GM08714 (cell line): ENCODE data around the gene GID8.

ENCODE experiments used
- H3K4me3 ChIP-seq: fragments of 200-500 bp; sonication (Bioruptor generic); 2 replicates; pipeline ENCODE4 v1.5.1; 2014; ENCODE audit warnings: mild to moderate bottlenecking, low read length, inconsistent platforms
- ZNF274 ChIP-seq: IDR thresholded peaks from 2 replicates; pipeline ENCODE4 v1.6.1; 2012; ENCODE audit warnings: mild to moderate bottlenecking, low read depth, low read length

The GID8 gene

GRCh38 chr20:62951143-62951895 lies 13.4 kb downstream of the GID8 start:
- TF ChIP-seq ZNF274: no peak
- H3K4me3 ChIP-seq: no peak overlapping the region; the same call in 1 of the 2 replicates

- H3K4me3 ChIP-seq: peak overlapping the region; percentile 62; the same call in 1 of the 2 replicates
- TF ChIP-seq ZNF274: no peak
Measured at GRCh38 chr20:62951896-62952372, 14.0 kb downstream of the GID8 start.

- no peak for TF ChIP-seq ZNF274
- peak within 1 kb of the TSS; percentile 62; the same call in 1 of the 2 replicates for H3K4me3 ChIP-seq
Measured at GRCh38 chr20:62952373-62952967, 14.5 kb downstream of the GID8 start, which contains the start of gene SLC17A9. SLC17A9 (plus strand) TSS chr20:62952709; CDS start chr20:62952831, 122 bp downstream.

GRCh38 chr20:62952968-62953838 lies 15.3 kb downstream of the GID8 start:
- peak overlapping the region; percentile 62; the same call in 1 of the 2 replicates for H3K4me3 ChIP-seq
- no peak for TF ChIP-seq ZNF274

- TF ChIP-seq ZNF274: no peak
- peak overlapping the region; percentile 62; the same call in 1 of the 2 replicates for H3K4me3 ChIP-seq
Measured at GRCh38 chr20:62953839-62954703, 16.1 kb downstream of the GID8 start.

GRCh38 chr20:62955519-62956386 lies 17.8 kb downstream of the GID8 start:
- TF ChIP-seq ZNF274: no peak
- no peak overlapping the region for H3K4me3 ChIP-seq

- TF ChIP-seq ZNF274: no peak
- no peak overlapping the region for H3K4me3 ChIP-seq
Measured at GRCh38 chr20:62956387-62957135, 18.6 kb downstream of the GID8 start.

GRCh38 chr20:62957136-62958117 lies 19.5 kb downstream of the GID8 start:
- no peak overlapping the region for H3K4me3 ChIP-seq
- no peak for TF ChIP-seq ZNF274

GRCh38 chr20:62958388-62959100 lies 20.6 kb downstream of the GID8 start:
- TF ChIP-seq ZNF274: no peak
- no peak overlapping the region for H3K4me3 ChIP-seq
